ENCODE measurements around the gene ZFAND3.

ZFAND3 gene

GRCh38 chr6:37977715-37978114 lies 158.2 kb downstream of the ZFAND3 start:
- TF ChIP-seq ZFX (IDR thresholded peaks at IDR 0.05; ENCODE audit: borderline replicate concordance) (no peak), CTCF (IDR thresholded peaks at IDR 0.05) (no peak)
- H3K27ac ChIP-seq: no peak overlapping the region

- H3K27ac ChIP-seq: no peak overlapping the region
- no peak for TF ChIP-seq ZFX (IDR thresholded peaks at IDR 0.05; ENCODE audit: borderline replicate concordance)
- TF ChIP-seq CTCF (IDR thresholded peaks at IDR 0.05): no peak
Observed at GRCh38 chr6:37979392-37980221, 160.1 kb downstream of the ZFAND3 start.

- H3K27ac ChIP-seq: no peak overlapping the region
- no peak for TF ChIP-seq ZFX (IDR thresholded peaks at IDR 0.05; ENCODE audit: borderline replicate concordance)
- no peak for TF ChIP-seq CTCF (IDR thresholded peaks at IDR 0.05)
Observed at GRCh38 chr6:37980222-37980595, 160.7 kb downstream of the ZFAND3 start.

GRCh38 chr6:37981626-37982025 lies 162.1 kb downstream of the ZFAND3 start:
- H3K27ac ChIP-seq: no peak overlapping the region
- no peak for TF ChIP-seq CTCF (IDR thresholded peaks at IDR 0.05)
- no peak for TF ChIP-seq ZFX (IDR thresholded peaks at IDR 0.05; ENCODE audit: borderline replicate concordance)

GRCh38 chr6:37982317-37982716 lies 162.8 kb downstream of the ZFAND3 start:
- TF ChIP-seq CTCF (IDR thresholded peaks at IDR 0.05): no peak
- no peak for TF ChIP-seq ZFX (IDR thresholded peaks at IDR 0.05; ENCODE audit: borderline replicate concordance)

GRCh38 chr6:37983720-37984501 lies 164.4 kb downstream of the ZFAND3 start:
- TF ChIP-seq CTCF (IDR thresholded peaks at IDR 0.05): no peak
- TF ChIP-seq ZFX (IDR thresholded peaks at IDR 0.05; ENCODE audit: borderline replicate concordance): no peak
- no peak overlapping the region for H3K27ac ChIP-seq

More at GRCh38 chr6:37982317-37982716, 162.8 kb downstream of the ZFAND3 start:
- H3K27ac ChIP-seq: no peak overlapping the region

- no peak overlapping the region for H3K27ac ChIP-seq
- TF ChIP-seq CTCF (IDR thresholded peaks at IDR 0.05) (no peak), ZFX (IDR thresholded peaks at IDR 0.05; ENCODE audit: borderline replicate concordance) (no peak)
Observed at GRCh38 chr6:37984578-37984977, 165.1 kb downstream of the ZFAND3 start.
